Activated CD4-positive, CD25-positive, alpha-beta regulatory T cell treated with anti-CD3 and anti-CD28 coated beads, Interleukin-2, amount 50 U/mL, for 72 hours (primary cell): ENCODE results near the gene SMIM10L2A.
"Not testable (repeated sequence)": the region's sequence is repeated elsewhere in the genome, so short reads cannot be mapped to it uniquely, and the experiment has no call there.

Source experiments
- DNase-seq: peaks from one replicate; pipeline ENCODE4 v3.0.0; 2021

SMIM10L2A gene

GRCh38 chrX:135421932-135422809, at the start of gene SMIM10L2A:
Gene SMIM10L2A (plus strand): TSS chrX:135421944. CDS start chrX:135422132, 188 bp downstream.
- DNase-seq, result no peak

- DNase-seq, result no peak
Observed at GRCh38 chrX:135373357-135373756, 48.4 kb upstream of the SMIM10L2A start.

GRCh38 chrX:135382260-135382659, 39.5 kb upstream of the SMIM10L2A start:
- DNase-seq, result no peak

GRCh38 chrX:135383249-135383648, 38.5 kb upstream of the SMIM10L2A start:
- no peak for DNase-seq

- no peak for DNase-seq
Observed at GRCh38 chrX:135384161-135384836, 37.4 kb upstream of the SMIM10L2A start.

- DNase-seq, result no peak
Observed at GRCh38 chrX:135388841-135389240, 32.9 kb upstream of the SMIM10L2A start.

- DNase-seq, result no peak
Observed at GRCh38 chrX:135389243-135389642, 32.5 kb upstream of the SMIM10L2A start.

GRCh38 chrX:135389717-135390116, 32.0 kb upstream of the SMIM10L2A start:
- DNase-seq, result no peak

GRCh38 chrX:135391734-135392133, 30.0 kb upstream of the SMIM10L2A start:
- DNase-seq, result no peak

GRCh38 chrX:135393051-135393450, 28.7 kb upstream of the SMIM10L2A start:
- no peak for DNase-seq

GRCh38 chrX:135395064-135395463, 26.7 kb upstream of the SMIM10L2A start:
- no peak for DNase-seq

- no peak for DNase-seq
Observed at GRCh38 chrX:135396109-135396508, 25.6 kb upstream of the SMIM10L2A start.

GRCh38 chrX:135396566-135396965, 25.2 kb upstream of the SMIM10L2A start:
- DNase-seq, result no peak

GRCh38 chrX:135397652-135398051, 24.1 kb upstream of the SMIM10L2A start:
- no peak for DNase-seq

GRCh38 chrX:135403374-135403773, 18.4 kb upstream of the SMIM10L2A start:
- no peak for DNase-seq

GRCh38 chrX:135406428-135406827, 15.3 kb upstream of the SMIM10L2A start:
- not testable (repeated sequence) for DNase-seq

GRCh38 chrX:135408794-135409193, 12.9 kb upstream of the SMIM10L2A start:
- DNase-seq, result no peak

GRCh38 chrX:135410861-135411627, 10.7 kb upstream of the SMIM10L2A start:
- DNase-seq, result no peak

- DNase-seq, result no peak
Observed at GRCh38 chrX:135411893-135412292, 9.9 kb upstream of the SMIM10L2A start.

GRCh38 chrX:135416546-135416945, 5.2 kb upstream of the SMIM10L2A start:
- DNase-seq, result no peak

GRCh38 chrX:135420831-135421230, 913 bp upstream of the SMIM10L2A start:
- no peak for DNase-seq

- DNase-seq, result peak; percentile 83
Observed at GRCh38 chrX:135421537-135421931, 210 bp upstream of the SMIM10L2A start.

- DNase-seq, result not testable (repeated sequence)
Observed at GRCh38 chrX:135422810-135423168, 1.0 kb downstream of the SMIM10L2A start.
